NOMO-1 (cell line): ENCODE measurements around the gene CEP72.
"Not testable (repeated sequence)": the region's sequence is repeated elsewhere in the genome, so short reads cannot be mapped to it uniquely, and the experiment has no call there.

Experiments
- DNase-seq, 2 experiments: peaks; one replicate each; lab custom pipeline; 2025; ENCODE audit not compliant: unreplicated experiment in 2 of 2; lab: John Stamatoyannopoulos, UW

The CEP72 gene

GRCh38 chr5:696191-696590 is 84.1 kb downstream of the CEP72 start:
- not testable (repeated sequence) for DNase-seq

DNA sequence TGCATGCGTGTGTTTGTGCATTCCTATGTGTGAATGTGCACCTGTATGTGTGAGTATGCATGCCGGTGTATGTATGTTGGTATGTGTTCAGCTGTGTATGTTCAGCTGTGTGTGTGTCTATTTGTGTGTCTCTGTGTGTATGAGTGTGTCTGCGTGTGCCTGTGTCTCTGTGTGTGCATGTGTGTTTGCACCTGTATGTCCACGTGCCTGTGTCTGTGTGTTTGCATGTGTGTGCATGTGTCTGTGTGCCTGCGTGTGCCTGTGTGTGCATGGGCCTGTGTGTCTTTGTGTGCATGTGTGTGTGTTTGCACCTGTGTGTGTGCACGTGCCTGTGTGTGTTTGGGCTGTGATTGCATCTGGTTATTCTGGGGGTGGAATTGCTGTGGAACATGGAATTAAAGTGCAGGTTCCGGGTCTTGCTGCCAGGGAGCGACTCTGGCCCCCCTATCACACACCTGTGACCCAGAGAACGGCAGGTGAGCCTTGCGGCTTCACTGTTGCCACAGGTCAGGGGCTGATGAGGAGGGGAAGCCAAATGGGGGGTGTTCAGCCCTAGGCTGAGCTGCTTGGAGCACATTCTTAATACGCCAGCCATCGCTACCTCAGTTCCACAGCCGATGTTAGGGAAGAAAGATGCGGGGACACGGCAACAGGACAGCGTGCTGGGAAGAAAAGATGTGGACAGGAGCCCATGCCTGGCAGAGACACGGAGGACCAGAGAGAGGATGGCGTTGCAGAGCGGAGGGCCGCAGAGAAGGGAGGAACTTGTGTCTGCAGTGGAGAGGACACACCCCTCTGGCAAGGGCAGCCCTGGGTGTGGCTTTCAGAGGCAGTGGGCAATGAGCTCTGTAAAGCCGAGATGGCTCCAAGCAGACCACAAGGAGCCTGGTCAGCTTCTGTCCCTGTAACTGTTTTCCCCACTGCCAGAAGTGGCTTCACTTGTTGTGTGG is 84.9 kb downstream of the CEP72 start:
- not testable (repeated sequence) for DNase-seq
